HG02943 (cell line): Measurements from ENCODE around the gene SMG1.
"Not testable (repeated sequence)": the region's sequence is repeated elsewhere in the genome, so short reads cannot be mapped to it uniquely, and the experiment has no call there.

Source experiments
- ATAC-seq: cut with Tn5 transposase; IDR thresholded peaks from one replicate; pipeline ENCODE4 v1.9.1; 2021; ENCODE audit warnings: mild to moderate bottlenecking, low read depth, moderate library complexity; ENCODE audit not compliant: unreplicated experiment

Gene SMG1

DNA sequence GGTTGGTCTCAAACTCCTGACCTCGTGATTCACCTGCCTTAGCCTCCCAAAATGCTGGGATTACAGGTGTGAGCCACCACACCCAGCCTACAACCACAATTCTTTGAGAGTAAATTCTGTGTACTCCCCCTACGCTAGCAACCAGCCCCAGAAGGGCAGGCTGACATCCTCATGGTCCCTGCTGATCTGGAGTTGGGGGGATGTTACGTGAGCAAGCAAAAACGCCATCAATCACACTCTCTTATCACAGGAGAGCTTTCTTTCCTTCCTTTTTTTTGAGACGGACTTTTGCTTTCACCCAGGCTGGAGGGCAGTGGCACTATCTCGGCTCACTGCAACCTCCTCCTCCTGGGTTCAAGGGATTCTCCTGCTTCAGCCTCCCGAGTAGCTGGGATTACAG, 154.0 kb downstream of the SMG1 start:
- ATAC-seq: not testable (repeated sequence)

DNA sequence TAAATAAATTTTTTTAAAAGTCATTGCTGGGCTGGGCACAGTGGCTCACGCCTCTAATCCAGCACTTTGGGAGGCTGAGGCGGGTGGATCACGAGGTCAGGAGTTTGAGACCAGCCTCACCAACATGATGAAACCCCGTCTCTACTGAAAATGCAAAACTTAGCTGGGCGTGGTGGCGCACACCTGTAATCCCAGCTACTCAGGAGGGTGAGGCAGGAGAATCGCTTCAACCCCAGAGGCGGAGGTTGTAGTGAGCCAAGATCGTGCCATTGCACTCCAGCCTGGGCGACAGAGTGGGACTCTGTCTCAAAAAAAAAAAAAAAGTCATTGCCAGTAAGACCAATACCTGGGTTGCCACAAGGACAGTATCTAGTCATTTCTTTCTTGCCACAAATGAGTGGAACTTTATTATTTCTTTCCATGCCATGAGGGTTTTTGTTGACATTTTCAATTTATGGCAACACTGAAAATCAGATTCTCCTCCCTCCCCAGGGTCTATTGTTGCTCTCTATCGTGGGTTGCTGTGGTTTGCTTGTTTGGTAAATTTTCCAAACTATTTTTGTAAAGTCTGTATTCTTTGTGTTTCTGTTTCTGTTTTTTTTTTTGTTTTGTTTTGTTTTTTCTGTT, 155.8 kb downstream of the SMG1 start:
- ATAC-seq: not testable (repeated sequence)

DNA sequence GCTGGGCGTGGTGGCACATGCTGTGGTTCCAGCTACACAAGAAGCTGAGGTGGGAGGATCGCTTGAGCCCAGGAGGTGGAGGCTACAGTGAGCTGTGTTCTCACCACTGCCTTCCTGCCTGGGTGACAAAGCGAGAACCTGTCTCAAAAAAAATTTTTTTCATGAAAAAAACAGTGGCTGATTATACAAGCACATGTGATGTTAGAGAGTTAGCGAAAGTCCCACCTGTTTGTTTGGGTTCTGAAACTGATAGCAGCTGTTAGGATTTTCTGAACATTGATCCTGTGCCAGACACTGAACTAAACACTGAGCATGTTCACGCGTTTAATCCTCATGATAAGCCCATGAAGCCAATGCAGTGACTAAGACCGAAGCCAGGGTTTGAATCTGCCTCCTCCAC, 159.0 kb downstream of the SMG1 start:
- ATAC-seq: peak; percentile 62

DNA sequence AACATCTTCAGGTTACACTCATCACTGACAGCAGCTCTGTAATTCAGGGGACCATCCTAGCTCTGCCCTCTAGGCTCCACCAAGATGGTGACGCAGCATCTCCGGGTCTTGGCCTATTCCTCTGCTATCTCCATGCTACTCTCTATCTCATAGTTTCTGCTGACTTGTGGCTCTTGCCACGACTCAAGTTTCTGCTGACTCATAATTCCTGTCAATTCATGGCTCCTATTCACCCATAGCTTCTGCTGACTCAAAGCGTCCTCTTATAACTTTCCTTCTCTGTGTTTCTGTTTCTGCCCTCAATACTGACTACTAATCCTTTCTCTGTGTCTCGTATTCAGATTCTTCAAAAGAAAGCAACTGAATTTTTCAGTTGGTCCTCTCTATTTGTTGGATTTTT, 163.5 kb downstream of the SMG1 start:
- ATAC-seq: not testable (repeated sequence)

DNA sequence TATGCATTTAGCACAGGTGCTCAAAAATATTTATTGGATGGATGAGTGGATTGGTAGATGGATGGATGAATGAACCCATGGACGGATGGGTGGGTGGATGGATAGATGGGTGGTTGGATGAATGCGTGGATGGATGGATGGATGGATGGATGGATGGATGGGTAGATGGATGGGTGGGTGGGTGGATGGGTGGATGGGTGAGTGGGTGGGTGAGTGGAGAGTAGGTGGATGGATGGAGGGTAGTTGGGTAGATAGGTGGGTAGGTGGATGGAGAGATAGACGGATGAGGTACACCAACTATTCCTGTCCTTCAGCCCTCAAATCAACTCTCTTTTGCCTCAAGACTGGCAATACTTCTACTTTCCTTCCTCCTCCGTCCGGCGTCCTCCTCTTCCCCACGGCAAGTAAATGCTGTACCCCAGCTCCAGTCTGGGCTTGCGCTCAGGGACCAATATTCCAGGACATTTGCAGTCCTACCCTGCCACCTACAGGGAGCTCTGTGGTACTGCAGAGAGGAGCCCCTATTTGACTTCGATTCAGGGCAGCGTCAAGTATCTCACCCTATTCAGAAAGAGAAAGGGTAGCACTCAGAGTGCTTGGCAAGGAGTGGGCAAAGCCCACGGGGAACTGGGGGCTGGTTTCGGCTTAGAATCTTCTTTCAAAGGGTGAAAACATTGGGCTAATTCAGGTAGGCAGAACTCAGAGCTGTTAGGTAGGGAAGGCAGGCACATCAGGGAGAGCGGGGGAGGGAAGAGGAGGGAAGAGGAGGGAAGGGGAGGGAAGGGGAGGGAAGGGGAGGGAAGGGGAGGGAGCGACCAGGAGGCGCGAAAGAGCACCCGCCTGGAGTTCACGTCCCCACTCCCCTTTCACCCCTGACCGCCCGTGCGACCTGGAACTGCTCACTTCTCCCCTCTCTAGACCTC, 166.3 kb downstream of the SMG1 start:
- ATAC-seq: not testable (repeated sequence)

DNA sequence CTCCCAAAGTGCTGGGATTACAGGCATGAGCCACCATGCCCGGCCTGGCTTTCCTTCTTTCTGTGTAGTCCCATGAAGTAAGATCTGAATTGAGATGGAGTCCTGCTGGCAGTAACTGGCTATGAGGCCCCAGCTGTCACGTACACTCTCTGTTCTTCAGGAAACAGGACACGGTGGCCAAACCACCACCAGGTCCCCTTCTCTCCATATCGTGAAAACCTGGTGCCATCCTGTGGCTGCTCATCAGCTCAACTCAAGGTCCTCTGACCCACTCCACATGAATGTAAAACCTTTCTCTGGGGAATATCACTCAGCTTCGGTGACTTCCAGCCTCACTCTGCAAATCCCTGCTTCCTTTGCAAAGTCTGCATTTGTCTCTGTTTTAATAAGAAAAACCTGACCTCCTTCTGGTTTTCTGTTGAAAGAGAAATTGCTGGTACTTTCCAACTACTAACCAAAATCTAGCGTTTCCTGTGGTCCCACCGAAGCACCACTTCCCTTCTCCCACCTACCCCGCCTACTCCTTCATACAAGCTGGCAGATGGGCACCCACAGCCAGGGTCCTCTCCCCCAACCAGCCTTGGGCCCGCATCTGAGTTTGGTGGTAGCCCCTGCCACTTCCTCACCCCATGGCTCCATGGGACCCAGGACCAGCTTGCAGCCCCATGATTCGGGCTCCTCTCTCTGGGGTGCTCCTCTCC, 168.1 kb downstream of the SMG1 start:
- ATAC-seq: not testable (repeated sequence)

DNA sequence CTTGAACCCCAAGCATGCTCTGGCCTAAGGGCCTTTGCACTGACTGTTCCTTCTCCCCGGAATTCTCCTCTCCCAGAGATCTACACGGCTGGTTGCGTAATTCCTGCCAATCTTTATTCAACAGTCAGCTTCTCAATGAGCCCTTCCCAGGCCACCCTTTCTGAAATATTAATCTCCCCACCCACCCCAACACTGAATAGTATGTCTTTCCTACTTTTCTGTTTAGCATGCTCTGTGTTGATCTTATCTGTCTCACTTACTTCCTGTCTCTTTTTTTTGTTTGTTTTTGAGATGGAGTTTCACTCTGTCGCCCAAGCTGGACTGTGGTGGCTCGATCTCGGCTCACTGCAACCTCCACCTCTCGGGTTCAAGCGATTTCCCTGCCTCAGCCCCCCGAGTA, 169.6 kb downstream of the SMG1 start:
- ATAC-seq: not testable (repeated sequence)
